Prostate gland (tissue), 2 donors: ENCODE data around the gene GABBR2. TPM values are rescaled to one million over a fixed set of nuclear protein-coding genes. Genes with fewer than 3 reads are reported as not detected.

Experiments
- DNase-seq: peaks from one replicate; pipeline ENCODE4 v3.0.0-alpha.2; 2019; ENCODE audit warnings: low spot score
- H3K27ac ChIP-seq, 2 donors: fragments of 200-600 bp; sonication (generic); 2 replicates each; pipeline ENCODE4 v1.5.1; 2017 to 2019
- H3K27me3 ChIP-seq: fragments of 200-600 bp; sonication (generic); replicated peaks from 2 replicates; pipeline ENCODE4 v1.5.1; 2019; ENCODE audit not compliant: insufficient read depth
- H3K36me3 ChIP-seq, 2 donors: fragments of 200-600 bp; sonication (generic); 1 replicate in 1 of 2; 2 replicates in 1 of 2; pipeline versions ENCODE4 v1.5.1 to v1.8.1; 2017 to 2019
- H3K4me1 ChIP-seq: fragments of 200-600 bp; sonication (generic); replicated peaks from 2 replicates; pipeline ENCODE4 v1.5.1; 2019
- H3K4me3 ChIP-seq, 2 donors: fragments of 200-600 bp; sonication (generic); 2 replicates each; pipeline ENCODE4 v1.5.1; 2017 to 2019
- H3K9me3 ChIP-seq: fragments of 200-600 bp; sonication (generic); 2 replicates; pipeline ENCODE4 v1.5.1; 2017
- POLR2A ChIP-seq: fragments of 450-650 bp; IDR thresholded peaks from one replicate; pipeline ENCODE4 v1.6.1; 2016; ENCODE audit warnings: antibody characterized with exemption, mild to moderate bottlenecking
- POLR2AphosphoS5 ChIP-seq: sonication (generic); formaldehyde crosslinking; IDR thresholded peaks from one replicate; pipeline ENCODE4 v1.6.1; 2017; ENCODE audit warnings: antibody characterized with exemption
- WGBS: methylation state at CpG from one replicate; pipeline ENCODE4 v1.1.5; 2018; 5-methylcytosine and 5-hydroxymethylcytosine counted together
- intact Hi-C: fragments of 100-400 bp; cut with DNase I; formaldehyde crosslinking; loops from one replicate; pipeline ENCODE4 v1.14.2; 2022
- total RNA-seq, 2 donors: library from RNA; depleted of rRNA; stranded (reverse); fragments of >200 nt; gene quantifications; one replicate each; pipeline ENCODE4 v1.1.0, GENCODE V29; 2016
- TF ChIP-seq, protein P1 (sequence below), 4 experiments: fragments of 200-600 bp in 2 of 4; fragments of 450-650 bp in 2 of 4; sonication (generic) in 2 of 4; IDR thresholded peaks; 1 replicate in 3 of 4; 2 replicates in 1 of 4; pipeline ENCODE4 v1.5.1; 2016 to 2019; ENCODE audit warnings: antibody characterized with exemption in 4 of 4, mild to moderate bottlenecking in 2 of 4, moderate library complexity in 2 of 4

Gene GABBR2
- total RNA-seq, 2 donors from 2014 or later: 0.97 TPM; not detected in 1

DNA sequence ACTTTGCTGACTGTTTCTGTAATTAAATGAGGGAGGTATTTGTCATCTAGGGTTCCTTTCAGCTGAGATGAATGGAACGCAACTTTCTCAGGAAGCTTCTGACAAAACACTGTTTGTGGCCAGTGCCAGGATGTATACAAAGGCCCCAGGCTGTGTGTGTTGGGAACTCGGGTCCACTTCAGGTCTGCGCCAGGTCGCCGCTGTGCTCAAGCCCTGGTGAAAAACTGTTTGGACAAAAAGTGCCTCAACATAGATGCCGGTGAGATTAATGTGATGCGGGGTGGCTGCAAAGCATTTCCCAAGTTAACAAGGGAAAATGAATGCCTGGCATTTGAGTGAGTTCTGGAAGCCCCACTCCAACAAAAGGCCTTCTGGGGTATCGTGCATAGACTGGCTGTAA is 156.4 kb downstream of the GABBR2 start:
- Histone ChIP-seq H3K4me3 (no peak overlapping the region), H3K4me1 (no peaks in the 10 kb centered on the region), H3K27me3 (no peaks in the 10 kb centered on the region), H3K9me3 (no peaks in the 10 kb centered on the region), H3K27ac (no peak overlapping the region), H3K36me3 (no peaks in the 10 kb centered on the region)
- intact Hi-C loops: no loop called here
- DNase-seq: no peak
- TF ChIP-seq, protein P1, sequence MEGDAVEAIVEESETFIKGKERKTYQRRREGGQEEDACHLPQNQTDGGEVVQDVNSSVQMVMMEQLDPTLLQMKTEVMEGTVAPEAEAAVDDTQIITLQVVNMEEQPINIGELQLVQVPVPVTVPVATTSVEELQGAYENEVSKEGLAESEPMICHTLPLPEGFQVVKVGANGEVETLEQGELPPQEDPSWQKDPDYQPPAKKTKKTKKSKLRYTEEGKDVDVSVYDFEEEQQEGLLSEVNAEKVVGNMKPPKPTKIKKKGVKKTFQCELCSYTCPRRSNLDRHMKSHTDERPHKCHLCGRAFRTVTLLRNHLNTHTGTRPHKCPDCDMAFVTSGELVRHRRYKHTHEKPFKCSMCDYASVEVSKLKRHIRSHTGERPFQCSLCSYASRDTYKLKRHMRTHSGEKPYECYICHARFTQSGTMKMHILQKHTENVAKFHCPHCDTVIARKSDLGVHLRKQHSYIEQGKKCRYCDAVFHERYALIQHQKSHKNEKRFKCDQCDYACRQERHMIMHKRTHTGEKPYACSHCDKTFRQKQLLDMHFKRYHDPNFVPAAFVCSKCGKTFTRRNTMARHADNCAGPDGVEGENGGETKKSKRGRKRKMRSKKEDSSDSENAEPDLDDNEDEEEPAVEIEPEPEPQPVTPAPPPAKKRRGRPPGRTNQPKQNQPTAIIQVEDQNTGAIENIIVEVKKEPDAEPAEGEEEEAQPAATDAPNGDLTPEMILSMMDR (IDR thresholded peaks at IDR 0.05): no peak
- TF ChIP-seq POLR2A (no peak), POLR2AphosphoS5 (no peak)
- WGBS: 47% methylated on average over 8 of the region's 8 CpGs

DNA sequence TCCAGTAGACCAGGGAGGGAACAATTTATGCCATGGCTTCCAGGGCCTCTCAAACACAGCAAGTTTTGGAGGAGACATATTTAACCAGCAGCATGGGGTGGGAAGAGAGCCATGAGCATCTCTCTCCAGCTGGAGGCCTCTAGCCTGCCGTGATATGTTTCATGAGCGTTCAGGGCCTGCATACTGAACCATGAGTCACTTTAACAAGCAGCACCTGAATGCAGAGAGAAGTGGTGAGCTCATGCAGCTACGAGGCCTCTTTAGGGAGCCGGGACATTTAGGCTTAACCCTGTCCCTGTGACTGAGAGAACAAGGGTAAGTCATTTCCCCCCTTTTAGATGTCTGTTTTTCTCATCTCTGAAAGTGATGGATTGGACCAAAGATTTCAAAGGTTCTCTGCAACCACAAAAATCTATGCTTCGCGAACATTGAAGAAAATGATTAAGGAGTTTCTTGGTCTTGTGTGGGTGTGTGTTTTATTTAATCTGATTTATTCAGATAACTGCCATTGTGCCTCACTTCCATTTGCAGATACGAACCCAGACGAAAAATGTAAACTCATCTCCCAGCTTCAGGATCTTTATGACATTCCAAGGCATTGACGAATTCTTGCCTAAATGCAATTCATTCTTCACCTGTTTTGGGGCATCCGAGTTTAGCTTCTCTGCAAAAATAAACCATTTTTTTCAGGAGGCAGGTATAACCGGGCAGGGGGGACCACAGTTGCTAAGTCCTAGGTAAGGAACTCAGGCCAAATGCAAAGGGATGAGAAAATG is 157.0 kb downstream of the GABBR2 start:
- DNase-seq: no peak

DNA sequence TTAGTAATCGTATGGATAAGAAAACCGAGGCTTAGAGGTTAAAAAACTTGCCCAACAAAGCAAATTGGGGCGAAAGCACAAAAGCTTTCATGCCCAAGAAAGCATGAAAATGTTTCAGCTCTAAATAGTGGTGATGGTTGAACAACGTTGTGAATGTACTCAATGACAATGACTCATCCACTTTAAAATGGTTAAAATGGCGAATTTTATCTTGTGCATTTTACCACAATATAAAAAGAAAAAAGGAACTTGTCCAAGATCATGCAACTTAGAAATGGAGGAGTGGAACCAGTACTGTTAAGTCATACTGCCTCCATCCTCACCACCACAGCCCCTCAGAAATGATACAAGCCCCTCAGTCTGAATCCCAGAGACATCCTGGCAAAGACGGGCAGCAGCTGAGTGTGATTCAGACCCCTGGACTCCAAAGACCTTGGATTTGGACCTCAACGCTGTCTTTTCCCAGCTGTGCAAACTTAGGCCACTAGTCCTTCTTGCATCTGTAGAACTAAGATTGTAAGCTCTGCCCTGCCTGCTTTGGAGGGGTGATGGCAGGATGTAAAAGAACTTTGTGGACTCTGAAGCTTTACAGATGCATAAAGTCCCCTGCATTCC is 158.4 kb downstream of the GABBR2 start:
- Histone ChIP-seq H3K9me3 (no peaks in the 10 kb centered on the region), H3K27ac (no peak overlapping the region)

More for the DNA sequence above, 157.0 kb downstream of the GABBR2 start:
- WGBS: 52% methylated on average over 11 of the region's 11 CpGs
- Histone ChIP-seq H3K4me1 (no peaks in the 10 kb centered on the region), H3K27ac (no peak overlapping the region), H3K36me3 (no peaks in the 10 kb centered on the region), H3K4me3 (no peak overlapping the region), H3K27me3 (no peaks in the 10 kb centered on the region), H3K9me3 (no peaks in the 10 kb centered on the region)
- intact Hi-C loops: no loop called here
- TF ChIP-seq POLR2AphosphoS5 (no peak), POLR2A (no peak)
- TF ChIP-seq, protein P1 (IDR thresholded peaks at IDR 0.05): no peak

DNA sequence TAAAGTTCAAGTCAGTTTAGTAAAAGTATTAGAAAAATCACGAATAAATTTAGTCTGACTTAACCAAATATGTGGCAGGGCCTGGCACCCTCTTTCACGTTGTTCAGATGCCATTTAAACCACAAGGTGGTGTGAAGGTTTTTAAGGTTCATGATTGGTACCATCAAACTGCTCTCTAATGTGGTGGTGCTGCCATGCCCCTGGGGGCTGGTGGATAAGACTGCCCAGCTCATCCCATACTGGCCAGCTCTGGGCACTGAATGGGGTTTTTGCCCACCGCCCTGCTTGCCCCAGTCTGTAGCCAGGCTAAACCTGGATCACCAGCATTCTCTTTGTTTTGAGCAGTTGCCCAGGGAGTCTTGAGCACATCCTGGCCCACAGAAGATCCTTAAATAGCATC is 159.3 kb downstream of the GABBR2 start:
- Histone ChIP-seq H3K4me3 (no peak overlapping the region), H3K27ac (no peak overlapping the region), H3K27me3 (no peaks in the 10 kb centered on the region), H3K4me1 (no peaks in the 10 kb centered on the region), H3K36me3 (no peaks in the 10 kb centered on the region), H3K9me3 (no peaks in the 10 kb centered on the region)
- TF ChIP-seq POLR2AphosphoS5 (no peak), POLR2A (no peak)
- TF ChIP-seq, protein P1 (IDR thresholded peaks at IDR 0.05): no peak
- DNase-seq: no peak
- WGBS: 81% methylated on average over 3 of the region's 3 CpGs
- intact Hi-C loops: no loop called here

More for the DNA sequence above, 158.4 kb downstream of the GABBR2 start:
- H3K27me3 ChIP-seq: no peaks in the 10 kb centered on the region
- no peak for DNase-seq
- no peaks in the 10 kb centered on the region for H3K4me1 ChIP-seq
- H3K4me3 ChIP-seq: no peak overlapping the region
- TF ChIP-seq POLR2AphosphoS5 (no peak), POLR2A (no peak)
- TF ChIP-seq, protein P1 (IDR thresholded peaks at IDR 0.05): no peak
- intact Hi-C loops: no loop called here
- H3K36me3 ChIP-seq: no peaks in the 10 kb centered on the region
- WGBS: 75% methylated on average over 7 of the region's 7 CpGs
